HG03060 (cell line): ENCODE results near the gene HEMK1.

ENCODE experiments used
- ATAC-seq: cut with Tn5 transposase; IDR thresholded peaks from one replicate; pipeline ENCODE4 v1.9.1; 2021; ENCODE audit warnings: low read depth, moderate number of reproducible peaks; ENCODE audit not compliant: unreplicated experiment

Gene HEMK1

GRCh38 chr3:50611464-50612233, 42.3 kb downstream of the HEMK1 start, which contains the start of gene CISH:
Gene CISH (minus strand): TSS chr3:50611774. CDS start chr3:50611650, 124 bp downstream.
- ATAC-seq = peak; percentile 45

- ATAC-seq = no peak
These were observed 43.0 kb downstream of the HEMK1 start for GRCh38 chr3:50612234-50612882.

- no peak for ATAC-seq
These were observed 43.9 kb downstream of the HEMK1 start for GRCh38 chr3:50612970-50613846.

- no peak for ATAC-seq
These were observed 45.9 kb downstream of the HEMK1 start for GRCh38 chr3:50615190-50615589.

GRCh38 chr3:50616003-50616769, 46.9 kb downstream of the HEMK1 start:
- no peak for ATAC-seq

GRCh38 chr3:50616770-50617095, 47.4 kb downstream of the HEMK1 start:
- ATAC-seq = peak; percentile 63

GRCh38 chr3:50617096-50617791, 47.9 kb downstream of the HEMK1 start, which contains the start of gene MAPKAPK3:
Gene MAPKAPK3 (plus strand): TSS chr3:50617151. CDS start chr3:50617566, 415 bp downstream.
- peak; percentile 1 for ATAC-seq

- ATAC-seq = no peak
These were observed 48.7 kb downstream of the HEMK1 start for GRCh38 chr3:50617911-50618481.

- ATAC-seq = no peak
These were observed 51.1 kb downstream of the HEMK1 start for GRCh38 chr3:50620420-50620819.

GRCh38 chr3:50620820-50621219, 51.5 kb downstream of the HEMK1 start:
- ATAC-seq = no peak

GRCh38 chr3:50622881-50623280, 53.6 kb downstream of the HEMK1 start:
- no peak for ATAC-seq

- ATAC-seq = no peak
These were observed 54.6 kb downstream of the HEMK1 start for GRCh38 chr3:50623840-50624474.

GRCh38 chr3:50624634-50625033, 55.3 kb downstream of the HEMK1 start:
- ATAC-seq = no peak

GRCh38 chr3:50625231-50626182, 56.2 kb downstream of the HEMK1 start:
- ATAC-seq = no peak

GRCh38 chr3:50626401-50626800, 57.1 kb downstream of the HEMK1 start:
- no peak for ATAC-seq

GRCh38 chr3:50627407-50628051, 58.2 kb downstream of the HEMK1 start:
- no peak for ATAC-seq

GRCh38 chr3:50628601-50629000, 59.3 kb downstream of the HEMK1 start:
- ATAC-seq = no peak
